Left cardiac atrium (tissue), 4 donors: ENCODE measurements around the gene MYO1E. TPM values are rescaled to one million over a fixed set of nuclear protein-coding genes. Genes with fewer than 3 reads are reported as not detected.
"Not testable (repeated sequence)": the region's sequence is repeated elsewhere in the genome, so short reads cannot be mapped to it uniquely, and the experiment has no call there.

Experiments
- ATAC-seq, 2 donors: fragments of 200-7000 bp; cut with Tn5 transposase; one replicate each; pipeline ENCODE4 v1.9.1; 2020; ENCODE audit warnings: mild to moderate bottlenecking in 2 of 2, moderate library complexity in 2 of 2
- DNase-seq: peaks from one replicate; pipeline ENCODE4 v3.0.0-alpha.2; 2020
- intact Hi-C, 2 donors: fragments of 100-400 bp; cut with DNase I; formaldehyde crosslinking; loops; one replicate each; pipeline versions ENCODE4 v1.14.1 to v1.15.1; 2022 to 2023
- total RNA-seq, 2 donors: library from RNA; stranded (reverse); fragmentation: NEBNext Ultra II Directional; extraction: Animal tissue kit (Norgen Biotek cat#: 25700); gene quantifications; one replicate each; pipeline ENCODE4 v1.2.1, GENCODE V29; 2021
- donor health status: DM: no; HTN: yes; CAD: no.
- donor health status: DM: no; HTN: yes; CAD: no; lungs with severe emphysema.
- donor health status: DM: yes; HTN: yes; CAD: no.
- donor health status: Dilated cardiomyopathy.

The MYO1E gene
- total RNA-seq, 2 donors from 2014 or later: 32.1 to 49.5 TPM

- intact Hi-C loops, ATAC-seq, DNase-seq: not testable (repeated sequence)
Measured at GRCh38 chr15:59144594-59144993, 228.1 kb downstream of the MYO1E start.

GRCh38 chr15:59143281-59143680, 229.4 kb downstream of the MYO1E start:
- intact Hi-C loops: no loop called here
- ATAC-seq (no peak), DNase-seq (no peak)

- ATAC-seq: peak in 1 of 2 donors; percentile 40
- DNase-seq: no peak
- intact Hi-C loops: no loop called here
Measured at GRCh38 chr15:59140422-59141226, 232.0 kb downstream of the MYO1E start.

- peak; percentile 34 for DNase-seq
- ATAC-seq: peak; percentile 67 to 68
- intact Hi-C loops: no loop called here
Measured at GRCh38 chr15:59138243-59138642, 234.4 kb downstream of the MYO1E start.

DNA sequence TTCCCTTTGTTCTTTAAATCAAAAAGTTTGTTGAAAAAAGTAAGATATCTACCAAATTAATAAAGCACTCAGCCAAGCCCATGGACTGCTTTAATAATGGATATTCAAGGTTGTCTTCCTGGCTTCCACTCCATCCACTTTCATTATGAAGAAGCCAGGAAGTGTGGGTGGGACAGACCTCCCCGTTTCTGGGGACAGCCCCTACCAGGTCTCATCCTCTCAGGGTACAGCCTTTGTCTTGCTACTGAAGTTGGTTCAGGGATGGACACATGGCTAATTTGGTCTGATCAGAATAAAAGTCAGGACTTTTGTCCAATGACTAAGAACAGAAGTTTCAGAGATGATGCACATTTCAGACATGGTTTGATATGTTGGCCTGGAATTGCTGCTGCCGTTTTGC, 235.1 kb downstream of the MYO1E start:
- ATAC-seq (no peak), DNase-seq (no peak)
- intact Hi-C loops: no loop called here

DNA sequence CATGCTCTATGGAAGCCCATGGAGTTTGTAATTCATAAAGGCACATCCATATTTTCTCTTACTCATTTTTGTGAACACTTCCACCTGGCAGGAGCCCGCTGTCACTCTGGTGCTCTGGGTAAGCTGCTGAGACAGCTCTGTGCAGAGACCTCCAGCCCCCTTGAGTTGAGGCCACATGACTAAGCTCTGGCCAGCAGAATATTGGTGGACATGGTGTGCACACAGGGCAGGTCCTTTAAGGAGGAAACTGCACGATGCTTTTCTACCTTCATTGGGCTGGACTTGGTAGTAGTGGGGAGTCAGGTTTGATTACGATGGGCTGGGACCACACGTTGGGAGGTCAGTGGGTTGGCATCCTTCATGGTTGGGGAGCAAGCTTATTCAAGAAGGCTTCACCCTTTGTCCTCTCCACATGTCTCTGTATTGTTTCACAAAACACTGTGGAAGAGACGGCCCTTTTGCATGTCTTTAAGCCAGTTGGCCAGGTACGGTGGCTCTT, 238.7 kb downstream of the MYO1E start:
- intact Hi-C loops: no loop called here
- no peak for DNase-seq

DNA sequence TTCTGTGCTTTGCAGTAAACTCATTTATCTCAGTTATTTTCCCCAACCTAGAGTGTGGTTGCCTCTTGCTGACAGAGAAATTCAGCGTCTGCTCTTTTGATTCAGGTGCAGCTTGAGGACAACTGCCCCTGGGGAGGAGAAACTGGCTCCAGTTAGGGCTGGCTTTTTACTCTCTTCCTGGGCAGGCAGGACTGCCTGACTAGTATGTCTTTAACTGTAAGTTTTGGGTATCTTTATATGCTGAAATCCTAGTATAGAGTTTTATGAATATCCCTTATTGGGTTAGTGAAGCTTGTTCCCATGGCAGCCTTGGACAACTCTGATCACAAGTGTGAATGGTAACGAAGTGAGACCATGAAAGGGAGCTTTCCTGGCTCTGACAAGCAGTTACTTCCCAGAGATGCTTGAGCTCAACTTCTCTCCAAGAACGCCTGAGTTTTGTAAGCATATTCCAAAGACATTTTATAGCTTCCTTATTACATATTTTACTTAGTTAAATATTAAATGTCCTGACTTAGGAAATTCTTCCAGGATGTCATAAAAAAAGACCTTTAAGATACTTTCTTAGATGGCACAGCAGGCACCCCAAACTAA, 240.6 kb downstream of the MYO1E start:
- DNase-seq (no peak), ATAC-seq (no peak)
- intact Hi-C loops: no loop called here

More for the DNA sequence above, 238.7 kb downstream of the MYO1E start:
- no peak for ATAC-seq

- DNase-seq (no peak), ATAC-seq (no peak)
- intact Hi-C loops: no loop called here
Measured at GRCh38 chr15:59131456-59131855, 241.2 kb downstream of the MYO1E start.

DNA sequence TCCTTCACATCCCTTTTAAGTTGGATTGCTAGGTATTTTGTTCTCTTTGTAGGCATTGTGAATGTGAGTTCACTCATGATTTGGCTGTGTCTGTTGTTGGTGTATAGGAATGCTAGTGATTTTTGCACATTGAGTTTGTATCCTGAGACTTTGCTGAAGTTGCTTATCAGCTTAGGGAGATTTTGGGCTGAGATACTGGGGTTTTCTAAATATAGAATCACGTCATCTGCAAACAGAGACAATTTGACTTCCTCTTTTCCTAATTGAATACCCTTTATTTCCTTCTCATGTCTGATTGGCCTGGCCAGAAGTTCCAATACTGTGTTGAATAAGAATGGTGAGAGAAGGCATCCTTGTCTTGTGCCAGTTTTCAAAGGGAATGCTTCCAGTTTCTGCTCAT, 245.4 kb downstream of the MYO1E start:
- DNase-seq, intact Hi-C loops, ATAC-seq: not testable (repeated sequence)

DNA sequence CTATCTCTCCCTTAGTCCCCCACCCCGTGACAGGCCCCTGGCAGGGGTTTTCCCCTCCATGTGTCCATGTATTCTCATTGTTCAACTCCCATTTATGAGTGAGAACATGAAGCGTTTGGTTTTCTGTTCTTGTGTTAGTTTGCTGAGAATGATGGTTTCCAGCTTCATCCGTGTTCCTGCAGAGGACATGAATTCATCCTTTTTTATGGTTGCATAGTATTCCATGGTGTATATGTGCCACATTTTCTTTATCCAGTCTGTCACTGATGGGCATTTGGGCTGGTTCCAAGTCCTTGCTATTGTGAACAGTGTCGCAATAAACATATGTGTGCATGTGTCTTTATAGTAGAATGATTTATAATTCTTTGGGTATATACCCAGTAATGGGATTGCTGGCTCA, 247.0 kb downstream of the MYO1E start:
- ATAC-seq, DNase-seq, intact Hi-C loops: not testable (repeated sequence)

GRCh38 chr15:59124261-59124660, 248.4 kb downstream of the MYO1E start:
- intact Hi-C loops: no loop called here
- ATAC-seq: no peak
- DNase-seq: no peak

GRCh38 chr15:59120937-59121336, 251.7 kb downstream of the MYO1E start:
- DNase-seq (no peak), ATAC-seq (no peak)
- intact Hi-C loops: no loop called here

DNA sequence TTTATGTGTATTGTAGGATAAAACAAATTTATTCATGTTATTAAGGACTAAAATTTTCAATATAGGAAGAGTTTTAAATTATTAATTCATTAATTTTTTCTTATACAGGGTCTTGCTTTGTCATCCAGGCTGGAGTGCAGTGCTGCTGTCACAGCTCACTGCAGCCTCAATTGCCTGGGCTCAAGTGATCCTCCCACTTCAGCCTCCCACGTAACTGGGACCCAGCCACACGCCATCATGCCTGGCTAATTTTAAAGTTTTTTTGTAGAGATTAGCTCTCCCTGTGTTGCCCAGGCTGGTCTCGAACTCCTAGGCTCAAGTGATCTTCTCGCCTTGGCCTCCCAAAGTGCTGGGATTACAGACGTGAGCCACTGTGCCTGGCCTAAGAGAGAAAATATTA, 253.0 kb downstream of the MYO1E start:
- ATAC-seq (no peak), DNase-seq (no peak)
- intact Hi-C loops: no loop called here

GRCh38 chr15:59116771-59117170, 255.9 kb downstream of the MYO1E start:
- intact Hi-C loops: no loop called here
- ATAC-seq (no peak), DNase-seq (no peak)

GRCh38 chr15:59116141-59116540, 256.5 kb downstream of the MYO1E start:
- ATAC-seq (no peak), DNase-seq (no peak)
- intact Hi-C loops: no loop called here

DNA sequence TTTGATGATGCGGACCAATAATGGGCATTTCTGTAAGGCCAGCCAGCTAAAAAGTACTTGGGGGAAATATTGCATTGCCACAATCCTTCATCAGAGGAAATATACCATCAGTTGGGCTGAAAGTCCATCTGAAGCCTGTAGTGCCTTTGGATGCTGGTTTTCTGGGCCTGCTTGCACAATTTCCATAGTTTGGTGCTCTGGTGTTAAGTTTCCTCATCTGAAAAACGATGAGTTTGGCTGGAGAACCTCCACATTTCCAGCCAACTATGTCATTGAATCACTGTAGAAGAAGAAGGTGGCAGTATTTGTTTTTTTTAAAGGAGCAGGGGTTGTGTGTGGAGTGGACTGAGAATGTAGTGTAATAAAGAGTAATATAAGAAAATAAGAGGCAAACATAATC, 257.6 kb downstream of the MYO1E start:
- intact Hi-C loops: no loop called here
- no peak for ATAC-seq
- DNase-seq: no peak

DNA sequence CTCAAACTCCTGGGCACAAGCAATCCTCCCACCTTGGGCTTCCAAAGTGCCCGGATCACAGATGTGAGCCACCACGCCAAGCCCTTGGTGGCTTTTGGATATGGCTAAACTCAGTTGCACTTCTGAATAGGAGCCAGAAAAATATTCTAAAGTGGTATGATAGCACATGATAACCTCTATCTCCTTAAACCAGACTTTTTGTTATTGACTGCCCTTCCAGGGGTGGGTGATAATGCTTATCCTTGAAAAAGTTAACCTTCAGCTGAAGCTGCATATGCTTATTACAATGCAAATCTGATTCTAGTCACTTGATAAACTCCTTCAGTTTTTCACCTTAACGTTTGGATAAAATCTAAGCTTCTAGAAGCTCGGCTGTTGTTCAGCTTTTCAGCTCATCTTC, 261.4 kb downstream of the MYO1E start:
- ATAC-seq (no peak), DNase-seq (no peak)
- intact Hi-C loops: no loop called here

DNA sequence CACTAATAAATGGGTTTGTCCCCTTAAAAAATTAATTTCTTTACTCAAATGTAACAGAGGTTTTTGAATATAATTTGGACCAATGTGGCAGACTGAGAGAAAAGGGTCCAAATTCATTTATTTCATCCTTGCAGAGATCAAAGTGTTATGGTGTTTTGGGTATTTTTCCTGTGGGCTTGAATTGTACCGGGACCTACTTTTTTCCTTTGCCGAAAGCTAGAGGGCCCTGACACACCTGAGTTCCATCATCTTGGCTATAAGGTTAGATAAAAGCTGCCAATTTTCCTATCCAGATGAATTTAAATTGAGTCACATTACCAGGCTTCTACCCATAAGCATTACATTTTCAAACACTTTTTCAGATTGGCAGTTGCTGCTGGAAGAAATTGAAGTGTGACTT, 266.8 kb downstream of the MYO1E start:
- no peak for ATAC-seq
- intact Hi-C loops: no loop called here
- DNase-seq: no peak

DNA sequence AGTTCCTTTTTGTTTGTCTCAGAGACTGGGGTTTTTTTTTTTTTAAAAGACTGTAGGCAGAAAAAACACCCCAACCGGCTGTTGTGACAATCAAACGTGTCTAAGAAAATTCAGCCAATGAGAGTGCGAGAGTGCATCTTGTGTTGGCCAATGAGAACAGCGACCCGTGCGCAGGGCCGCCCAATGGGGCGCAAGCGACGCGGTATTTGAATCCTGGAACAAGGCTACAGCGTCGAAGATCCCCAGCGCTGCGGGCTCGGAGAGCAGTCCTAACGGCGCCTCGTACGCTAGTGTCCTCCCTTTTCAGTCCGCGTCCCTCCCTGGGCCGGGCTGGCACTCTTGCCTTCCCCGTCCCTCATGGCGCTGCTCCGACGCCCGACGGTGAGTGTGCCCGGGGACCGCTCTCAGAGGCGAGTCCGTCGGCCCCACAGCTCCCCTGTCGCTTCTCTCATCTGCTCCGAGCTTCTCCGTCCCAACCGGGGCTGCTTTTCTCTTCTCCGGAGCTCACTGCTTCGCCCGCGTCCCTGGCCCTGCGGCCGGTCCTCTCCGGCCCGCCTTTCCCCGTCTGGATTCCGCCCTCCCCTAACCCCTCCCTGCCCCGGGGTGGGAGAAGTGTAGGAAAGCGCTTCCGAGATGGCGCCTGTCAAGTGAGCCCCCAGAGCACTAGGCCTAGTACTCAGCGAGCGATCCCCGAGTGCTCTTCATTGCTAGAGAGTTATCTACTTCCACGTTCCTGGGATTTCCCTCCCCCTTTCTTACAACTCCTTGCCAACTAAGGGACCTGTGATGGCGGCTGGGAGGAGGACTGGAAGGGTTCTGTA, 267.5 kb downstream of the MYO1E start, which contains the start of gene CCNB2:
CCNB2 (plus strand) TSS at position 235 of the 821 bp plus-strand sequence; CDS start at position 358, 123 bp downstream.
- DNase-seq (peak; percentile 86), ATAC-seq (peak; percentile 100)
- intact Hi-C loops: no loop called here

- intact Hi-C loops: no loop called here
- DNase-seq: peak; percentile 20
- ATAC-seq: peak; percentile 31 to 48
Measured at GRCh38 chr15:59104602-59104911, 268.1 kb downstream of the MYO1E start.
